Measurements from ENCODE around the gene PCF11. TPM values are rescaled to one million over a fixed set of nuclear protein-coding genes. Genes with fewer than 3 reads are reported as not detected.

Gene PCF11
- total RNA-seq, 1 experiment from 2014 or later, result 77.5 TPM

DNA sequence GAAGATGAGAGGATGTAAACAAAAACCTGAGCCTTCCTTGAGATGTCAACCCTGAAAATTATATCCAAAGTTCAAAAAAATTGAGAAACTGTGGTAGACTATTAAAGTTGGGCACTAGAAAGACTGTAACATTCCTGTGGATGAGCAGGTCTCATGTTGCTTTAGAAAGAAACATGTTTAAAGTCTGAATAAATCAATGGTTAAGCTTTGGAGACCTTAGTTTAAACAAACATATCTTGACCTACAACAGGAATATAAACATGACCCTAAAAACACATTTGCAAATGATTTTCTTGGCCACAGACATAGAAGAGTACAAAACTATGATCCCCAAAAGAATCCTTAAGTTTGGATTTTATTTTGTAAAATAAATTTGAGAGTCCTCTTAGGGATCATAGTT is 38.1 kb upstream of the PCF11 start:
- Histone ChIP-seq H3K27me3 (replicated peaks; ENCODE audit: insufficient read depth, low read depth, low read length, poor library complexity) (no peaks in the 10 kb centered on the region), H3K4me1 (ENCODE audit: insufficient read depth, low read length, poor library complexity, severe bottlenecking) (no peaks in the 10 kb centered on the region), H3K36me3 (ENCODE audit: insufficient read depth, low read length, poor library complexity, severe bottlenecking) (no peaks in the 10 kb centered on the region), H3K27ac (ENCODE audit: low read depth, low read length, poor library complexity, severe bottlenecking) (no peak overlapping the region), H3K9me3 (ENCODE audit: low read depth, low read length, poor library complexity, severe bottlenecking) (no peaks in the 10 kb centered on the region), H3K4me3 (ENCODE audit: low read depth, low read length, poor library complexity, severe bottlenecking) (no peak overlapping the region)
- CTCF ChIA-PET, result no interaction called here
- intact Hi-C loops (cut with micrococcal nuclease; ENCODE audit: unreplicated experiment), result no loop called here
- no TSS peak for BruUV-seq (replicated peaks)
- TF ChIP-seq, protein P1, sequence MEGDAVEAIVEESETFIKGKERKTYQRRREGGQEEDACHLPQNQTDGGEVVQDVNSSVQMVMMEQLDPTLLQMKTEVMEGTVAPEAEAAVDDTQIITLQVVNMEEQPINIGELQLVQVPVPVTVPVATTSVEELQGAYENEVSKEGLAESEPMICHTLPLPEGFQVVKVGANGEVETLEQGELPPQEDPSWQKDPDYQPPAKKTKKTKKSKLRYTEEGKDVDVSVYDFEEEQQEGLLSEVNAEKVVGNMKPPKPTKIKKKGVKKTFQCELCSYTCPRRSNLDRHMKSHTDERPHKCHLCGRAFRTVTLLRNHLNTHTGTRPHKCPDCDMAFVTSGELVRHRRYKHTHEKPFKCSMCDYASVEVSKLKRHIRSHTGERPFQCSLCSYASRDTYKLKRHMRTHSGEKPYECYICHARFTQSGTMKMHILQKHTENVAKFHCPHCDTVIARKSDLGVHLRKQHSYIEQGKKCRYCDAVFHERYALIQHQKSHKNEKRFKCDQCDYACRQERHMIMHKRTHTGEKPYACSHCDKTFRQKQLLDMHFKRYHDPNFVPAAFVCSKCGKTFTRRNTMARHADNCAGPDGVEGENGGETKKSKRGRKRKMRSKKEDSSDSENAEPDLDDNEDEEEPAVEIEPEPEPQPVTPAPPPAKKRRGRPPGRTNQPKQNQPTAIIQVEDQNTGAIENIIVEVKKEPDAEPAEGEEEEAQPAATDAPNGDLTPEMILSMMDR (conservative IDR thresholded peaks at IDR 0.05; ENCODE audit: low read depth, low read length), result no peak
- TF ChIP-seq EZH2 (IDR thresholded peaks at IDR 0.05; ENCODE audit: borderline replicate concordance, low read depth, low read length, poor library complexity, severe bottlenecking), result no peak
- POLR2A ChIA-PET (ENCODE audit: low non-redundant PET), result no interaction called here
- no peak for DNase-seq (ENCODE audit: low spot score)

DNA sequence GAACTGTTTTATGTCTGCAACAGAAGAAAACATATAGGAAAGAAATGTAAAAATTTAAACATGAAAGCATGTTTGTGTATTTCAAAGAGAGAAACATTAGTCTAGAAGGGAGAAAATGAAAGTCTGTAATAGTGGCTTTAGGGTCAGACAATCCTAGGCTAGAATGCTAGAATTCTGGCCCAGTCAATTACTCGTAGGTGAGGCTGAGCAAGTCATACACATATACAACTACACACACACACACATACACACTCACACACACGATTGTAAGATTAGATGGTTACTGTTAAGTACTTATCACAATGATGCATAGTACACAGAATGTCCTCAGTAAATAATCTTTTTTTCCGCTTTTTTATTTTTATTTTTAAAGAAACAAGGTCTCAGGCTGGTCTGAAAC is 37.7 kb upstream of the PCF11 start:
- Histone ChIP-seq H3K4me1 (ENCODE audit: insufficient read depth, low read length, poor library complexity, severe bottlenecking) (no peaks in the 10 kb centered on the region), H3K36me3 (ENCODE audit: insufficient read depth, low read length, poor library complexity, severe bottlenecking) (no peaks in the 10 kb centered on the region), H3K27me3 (replicated peaks; ENCODE audit: insufficient read depth, low read depth, low read length, poor library complexity) (no peaks in the 10 kb centered on the region), H3K4me3 (ENCODE audit: low read depth, low read length, poor library complexity, severe bottlenecking) (no peak overlapping the region), H3K27ac (ENCODE audit: low read depth, low read length, poor library complexity, severe bottlenecking) (no peak overlapping the region), H3K9me3 (ENCODE audit: low read depth, low read length, poor library complexity, severe bottlenecking) (no peaks in the 10 kb centered on the region)
- intact Hi-C loops (cut with micrococcal nuclease; ENCODE audit: unreplicated experiment), result no loop called here
- no peak for DNase-seq (ENCODE audit: low spot score)
- CTCF ChIA-PET, result no interaction called here
- POLR2A ChIA-PET (ENCODE audit: low non-redundant PET), result no interaction called here
- no TSS peak for BruUV-seq (replicated peaks)
- no peak for TF ChIP-seq EZH2 (IDR thresholded peaks at IDR 0.05; ENCODE audit: borderline replicate concordance, low read depth, low read length, poor library complexity, severe bottlenecking)
- TF ChIP-seq, protein P1 (conservative IDR thresholded peaks at IDR 0.05; ENCODE audit: low read depth, low read length), result no peak

DNA sequence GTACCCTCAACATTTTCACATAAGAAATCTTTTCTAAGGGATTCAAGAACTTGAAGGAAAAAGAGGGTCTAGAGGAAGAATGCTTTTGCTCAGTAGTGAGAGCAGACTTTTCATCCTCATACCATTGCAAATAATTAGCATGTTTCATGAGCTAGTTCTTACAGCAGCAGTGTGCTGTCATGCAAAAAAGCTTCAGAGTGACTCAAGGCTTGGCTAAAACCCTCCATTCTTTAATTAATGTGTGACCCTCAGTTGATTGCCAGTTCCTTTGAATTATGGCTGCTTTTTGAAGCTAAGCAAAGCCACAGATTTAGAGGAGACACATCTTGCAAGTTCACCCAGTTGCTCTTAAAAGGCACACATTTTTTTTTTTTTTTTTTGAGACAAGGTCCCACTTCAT is 36.6 kb upstream of the PCF11 start:
- intact Hi-C loops (cut with micrococcal nuclease; ENCODE audit: unreplicated experiment), result no loop called here
- H3K27me3 ChIP-seq (replicated peaks; ENCODE audit: insufficient read depth, low read depth, low read length, poor library complexity), result no peaks in the 10 kb centered on the region
- H3K4me1 ChIP-seq (ENCODE audit: insufficient read depth, low read length, poor library complexity, severe bottlenecking), result no peaks in the 10 kb centered on the region
- CTCF ChIA-PET, result no interaction called here
- H3K27ac ChIP-seq (ENCODE audit: low read depth, low read length, poor library complexity, severe bottlenecking), result no peak overlapping the region
- BruUV-seq (replicated peaks), result no TSS peak
- POLR2A ChIA-PET (ENCODE audit: low non-redundant PET), result interaction anchor here (0.6 kb wide), 1 partner anchor 38 kb away, joined by 3 read pairs; no protein-coding TSS in a partner anchor
- no peak for TF ChIP-seq EZH2 (IDR thresholded peaks at IDR 0.05; ENCODE audit: borderline replicate concordance, low read depth, low read length, poor library complexity, severe bottlenecking)
- TF ChIP-seq, protein P1 (conservative IDR thresholded peaks at IDR 0.05; ENCODE audit: low read depth, low read length), result no peak
- H3K36me3 ChIP-seq (ENCODE audit: insufficient read depth, low read length, poor library complexity, severe bottlenecking), result no peaks in the 10 kb centered on the region
- H3K9me3 ChIP-seq (ENCODE audit: low read depth, low read length, poor library complexity, severe bottlenecking), result no peaks in the 10 kb centered on the region
- H3K4me3 ChIP-seq (ENCODE audit: low read depth, low read length, poor library complexity, severe bottlenecking), result no peak overlapping the region
- DNase-seq (ENCODE audit: low spot score), result no peak
